Activated CD8-positive, alpha-beta memory T cell treated with anti-CD3 and anti-CD28 coated beads for 36 hours (primary cell): ENCODE results near the gene SMARCC1. TPM values are rescaled to one million over a fixed set of nuclear protein-coding genes. Genes with fewer than 3 reads are reported as not detected.

ENCODE experiments used
- CTCF ChIA-PET: fragments of 350-600 bp; sonication (Branson Sonifier 250); formaldehyde crosslinking; loops from one replicate; lab custom pipeline; 2021; ENCODE audit warnings: antibody characterized with exemption; lab: Charles Lee
- POLR2A ChIA-PET: fragments of 350-600 bp; sonication (Branson Sonifier 250); formaldehyde crosslinking; loops from one replicate; lab custom pipeline; 2021; ENCODE audit warnings: antibody characterized with exemption; lab: Charles Lee
- total RNA-seq, 2 experiments: library from RNA; stranded (reverse); gene quantifications; one replicate each; pipeline ENCODE4 v1.2.3, GENCODE V29; 2021

SMARCC1 gene
- total RNA-seq, 2 experiments from 2014 or later: 111 TPM

- ChIA-PET CTCF (interaction anchor here (0.6 to 0.7 kb wide), 2 partner anchors 333 to 396 kb away, joined by 3 to 4 read pairs; no protein-coding TSS in a partner anchor), POLR2A (no interaction called here)
Measured at GRCh38 chr3:47540281-47540680, 241.4 kb downstream of the SMARCC1 start.

- ChIA-PET CTCF (no interaction called here), POLR2A (no interaction called here)
Measured at GRCh38 chr3:47536967-47537366, 244.7 kb downstream of the SMARCC1 start.

GRCh38 chr3:47536221-47536891 is 245.3 kb downstream of the SMARCC1 start:
- POLR2A ChIA-PET: interaction anchor here (1.0 kb wide), 1 partner anchor 14 kb away, joined by 4 read pairs; no protein-coding TSS in a partner anchor
- CTCF ChIA-PET: no interaction called here

Other genes with a start within 250 kb of the SMARCC1 start
- gene CSPG5, start 203.0 kb downstream of the SMARCC1 start, total RNA-seq: under 1 TPM; 0.52 to 0.74 TPM
- gene DHX30, start 21.2 kb upstream of the SMARCC1 start, total RNA-seq: 100 to 1,000 TPM; 115 to 119 TPM
- gene MAP4, start 234.5 kb upstream of the SMARCC1 start, total RNA-seq: 100 to 1,000 TPM; 113 to 117 TPM